GM12801 (cell line): ENCODE results near the gene BCKDHA.

Source experiments
- TF ChIP-seq, protein P1 (sequence below): IDR thresholded peaks from one replicate; pipeline ENCODE4 v1.5.1; 2011; ENCODE audit warnings: control low read depth; ENCODE audit not compliant: insufficient read length; ENCODE audit errors: extremely low read depth

BCKDHA gene

GRCh38 chr19:41363371-41363752, 34.3 kb upstream of the BCKDHA start:
- TF ChIP-seq, protein P1, sequence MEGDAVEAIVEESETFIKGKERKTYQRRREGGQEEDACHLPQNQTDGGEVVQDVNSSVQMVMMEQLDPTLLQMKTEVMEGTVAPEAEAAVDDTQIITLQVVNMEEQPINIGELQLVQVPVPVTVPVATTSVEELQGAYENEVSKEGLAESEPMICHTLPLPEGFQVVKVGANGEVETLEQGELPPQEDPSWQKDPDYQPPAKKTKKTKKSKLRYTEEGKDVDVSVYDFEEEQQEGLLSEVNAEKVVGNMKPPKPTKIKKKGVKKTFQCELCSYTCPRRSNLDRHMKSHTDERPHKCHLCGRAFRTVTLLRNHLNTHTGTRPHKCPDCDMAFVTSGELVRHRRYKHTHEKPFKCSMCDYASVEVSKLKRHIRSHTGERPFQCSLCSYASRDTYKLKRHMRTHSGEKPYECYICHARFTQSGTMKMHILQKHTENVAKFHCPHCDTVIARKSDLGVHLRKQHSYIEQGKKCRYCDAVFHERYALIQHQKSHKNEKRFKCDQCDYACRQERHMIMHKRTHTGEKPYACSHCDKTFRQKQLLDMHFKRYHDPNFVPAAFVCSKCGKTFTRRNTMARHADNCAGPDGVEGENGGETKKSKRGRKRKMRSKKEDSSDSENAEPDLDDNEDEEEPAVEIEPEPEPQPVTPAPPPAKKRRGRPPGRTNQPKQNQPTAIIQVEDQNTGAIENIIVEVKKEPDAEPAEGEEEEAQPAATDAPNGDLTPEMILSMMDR, result no peak

GRCh38 chr19:41363753-41364523, 33.7 kb upstream of the BCKDHA start, which contains the start of gene B9D2:
Gene B9D2, minus strand, starts transcription at chr19:41364149. Its CDS starts 630 bp downstream, at chr19:41363519.
- TF ChIP-seq, protein P1, result no peak

DNA sequence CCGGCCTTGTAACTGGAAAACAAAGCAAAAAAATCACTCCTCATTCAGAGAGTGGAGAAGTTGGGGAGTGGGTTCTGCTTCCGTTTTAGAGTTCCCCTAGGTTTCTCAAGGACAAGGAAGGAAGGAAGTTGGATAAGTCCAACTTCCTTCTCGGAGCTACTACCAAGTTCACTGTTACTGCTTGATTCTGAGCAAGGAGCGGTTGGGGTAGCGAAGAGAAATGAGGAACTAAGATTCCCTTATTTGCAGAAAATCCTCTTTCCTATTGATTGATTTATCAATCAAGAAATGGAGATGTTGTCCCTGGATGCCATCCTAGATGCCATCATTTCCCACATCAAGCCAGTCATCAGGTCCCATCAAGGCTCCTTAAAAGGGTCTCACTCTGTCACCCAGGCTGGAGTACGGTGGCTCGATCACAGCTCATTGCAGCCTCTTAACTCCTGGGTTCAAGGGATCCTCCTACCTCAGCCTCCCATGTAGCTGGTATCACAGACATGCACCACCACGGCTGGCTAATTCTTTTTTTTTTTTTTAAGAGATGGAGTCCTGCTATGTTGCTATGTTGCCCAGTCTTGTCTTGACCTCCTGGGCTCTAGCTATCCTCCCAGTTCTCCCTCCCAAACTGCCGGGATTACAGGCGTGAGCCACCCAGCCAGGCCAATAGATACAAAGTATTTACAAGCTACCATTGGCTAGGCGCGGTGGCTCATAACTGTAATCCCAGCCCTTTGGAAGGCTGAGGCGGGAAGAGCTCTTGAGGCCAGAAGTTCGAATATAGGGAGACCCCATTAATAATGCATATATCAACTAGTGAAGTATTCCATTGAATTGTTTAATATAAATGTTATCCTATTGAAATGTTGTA, 32.9 kb upstream of the BCKDHA start:
- TF ChIP-seq, protein P1, result no peak

GRCh38 chr19:41366089-41366488, 31.5 kb upstream of the BCKDHA start:
- TF ChIP-seq, protein P1, result no peak

DNA sequence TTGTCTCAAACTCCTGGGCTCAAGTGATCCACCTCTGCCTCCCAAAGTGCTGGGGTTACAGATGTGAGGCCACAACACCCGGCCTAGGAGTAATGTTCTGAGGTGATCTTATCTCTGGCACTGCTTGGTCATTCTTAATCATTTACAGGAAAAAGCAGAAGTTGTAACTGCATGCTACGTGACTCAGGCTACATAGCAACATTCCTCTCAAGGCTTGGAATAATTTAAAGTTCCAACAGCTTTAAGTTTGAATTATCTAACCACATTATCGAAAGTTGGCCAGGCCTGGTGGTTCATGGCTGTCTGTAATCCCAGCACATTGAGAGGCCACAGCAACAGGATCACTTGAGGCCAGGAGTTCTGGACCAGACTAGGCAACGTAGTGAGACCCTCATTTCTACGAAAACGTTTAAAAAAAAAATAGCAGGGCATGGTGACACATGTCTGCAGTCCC, 29.7 kb upstream of the BCKDHA start:
- TF ChIP-seq, protein P1, result no peak

GRCh38 chr19:41369769-41370168, 27.8 kb upstream of the BCKDHA start:
- TF ChIP-seq, protein P1, result no peak

DNA sequence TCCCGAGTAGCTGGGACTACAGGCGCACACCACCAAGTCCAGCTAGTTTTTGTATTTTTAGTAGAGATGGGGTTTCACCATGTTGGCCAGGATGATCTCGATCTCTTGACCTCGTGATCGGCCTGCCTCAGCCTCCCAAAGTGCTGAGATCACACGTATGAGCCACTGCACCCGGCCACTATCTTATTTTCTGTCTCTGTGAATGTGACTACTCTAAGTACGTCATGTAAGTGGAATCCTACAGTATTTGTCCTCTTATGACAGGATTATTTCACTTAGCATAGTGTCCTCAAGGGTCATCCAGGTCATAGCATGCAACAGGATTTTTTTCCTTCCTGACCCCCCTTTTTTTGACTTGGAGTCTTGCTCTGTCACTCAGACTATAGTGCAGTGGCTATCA, 26.1 kb upstream of the BCKDHA start:
- TF ChIP-seq, protein P1, result no peak
